HepG2 (cell line): ENCODE results near the gene LPCAT4. TPM values are rescaled to one million over a fixed set of nuclear protein-coding genes. Genes with fewer than 3 reads are reported as not detected.

ENCODE experiments used
- CCDC6 ChIP-seq: sonication (generic); formaldehyde crosslinking; IDR thresholded peaks from 2 replicates; pipeline ENCODE4 v1.8.1; 2022; ENCODE audit warnings: mild to moderate bottlenecking, missing genetic modification reagents, moderate library complexity
- ETV6 ChIP-seq: sonication (generic); formaldehyde crosslinking; conservative IDR thresholded peaks from 2 replicates; pipeline ENCODE4 v1.4.0; 2020; ENCODE audit warnings: missing genetic modification reagents
- HNF1B ChIP-seq: sonication (generic); formaldehyde crosslinking; IDR thresholded peaks from 2 replicates; pipeline ENCODE4 v1.5.1; 2020; ENCODE audit warnings: mild to moderate bottlenecking, moderate library complexity, missing genetic modification reagents
- JUNB ChIP-seq: sonication (generic); formaldehyde crosslinking; IDR thresholded peaks from 2 replicates; pipeline ENCODE4 v1.8.0; 2022; ENCODE audit warnings: missing genetic modification reagents, mild to moderate bottlenecking, borderline replicate concordance
- KAT8 ChIP-seq: IDR thresholded peaks from 2 replicates; pipeline ENCODE4 v1.6.1; 2016; ENCODE audit warnings: missing genetic modification reagents, missing compliant biosample characterization
- LCORL ChIP-seq, 2 experiments: fragments of 450-650 bp in 1 of 2; sonication (generic) in 1 of 2; formaldehyde crosslinking in 1 of 2; IDR thresholded peaks; 2 replicates each; pipeline versions ENCODE4 v1.5.0 to v1.6.1; 2017 to 2020; ENCODE audit warnings: antibody characterized with exemption in 1 of 2, missing genetic modification reagents in 1 of 2
- MYPOP ChIP-seq: sonication (generic); formaldehyde crosslinking; IDR thresholded peaks from 2 replicates; pipeline ENCODE4 v1.8.1; 2023; ENCODE audit warnings: mild to moderate bottlenecking, moderate library complexity, missing genetic modification reagents
- ZHX2 ChIP-seq, 2 experiments: sonication (generic) in 1 of 2; formaldehyde crosslinking in 1 of 2; IDR thresholded peaks; 2 replicates each; pipeline versions ENCODE4 v1.6.1 to v1.9.0; 2014 to 2022; ENCODE audit warnings: antibody characterized with exemption in 1 of 2, borderline replicate concordance in 1 of 2, inconsistent platforms in 1 of 2, low read depth in 1 of 2, missing genetic modification reagents in 1 of 2
- ZNF18 ChIP-seq: sonication (generic); formaldehyde crosslinking; IDR thresholded peaks from 2 replicates; pipeline ENCODE4 v1.8.0; 2022; ENCODE audit warnings: mild to moderate bottlenecking, missing genetic modification reagents; ENCODE audit not compliant: insufficient replicate concordance
- ZNF333 ChIP-seq: sonication (generic); formaldehyde crosslinking; IDR thresholded peaks from 2 replicates; pipeline ENCODE4 v1.4.0; 2020; ENCODE audit warnings: mild to moderate bottlenecking, missing genetic modification reagents, borderline replicate concordance
- ZNF33A ChIP-seq: sonication (generic); formaldehyde crosslinking; IDR thresholded peaks from 2 replicates; pipeline ENCODE4 v1.5.1; 2020; ENCODE audit warnings: missing genetic modification reagents, mild to moderate bottlenecking, moderate library complexity, borderline replicate concordance
- ZNF34 ChIP-seq: sonication (generic); formaldehyde crosslinking; IDR thresholded peaks from 2 replicates; pipeline ENCODE4 v1.4.0; 2020; ENCODE audit warnings: mild to moderate bottlenecking, missing genetic modification reagents, borderline replicate concordance
- ZNF431 ChIP-seq: sonication (generic); formaldehyde crosslinking; IDR thresholded peaks from 2 replicates; pipeline ENCODE4 v1.9.0; 2022; ENCODE audit warnings: missing genetic modification reagents, low read depth, mild to moderate bottlenecking, borderline replicate concordance
- ZNF670 ChIP-seq: sonication (generic); formaldehyde crosslinking; IDR thresholded peaks from 2 replicates; pipeline ENCODE4 v1.8.0; 2022; ENCODE audit warnings: mild to moderate bottlenecking, missing genetic modification reagents, borderline replicate concordance
- ZNF781 ChIP-seq: sonication (generic); formaldehyde crosslinking; IDR thresholded peaks from 2 replicates; pipeline ENCODE4 v1.5.1; 2020; ENCODE audit warnings: borderline replicate concordance, mild to moderate bottlenecking, missing genetic modification reagents; ENCODE audit errors: not compliant biosample characterization
- polyA plus RNA-seq, 8 experiments: library from polyadenylated mRNA; depleted of rRNA in 3 of 8; stranded (reverse) in 7 of 8; unstranded in 1 of 8; fragments of >200 nt; fragmentation: Illumina TruSeq in 4 of 8; extraction: Trizol in 4 of 8; gene quantifications; 2 replicates each; pipeline versions ENCODE4 v1.2.1 to v1.2.3, GENCODE V29; 2011 to 2016; ENCODE audit warnings: low read depth in 4 of 8, missing spikeins in 1 of 8, mixed read lengths in 1 of 8; ENCODE audit not compliant: insufficient read depth in 1 of 8
- total RNA-seq, 5 experiments: library from RNA; depleted of rRNA; stranded (reverse); fragments of >200 nt; fragmentation: Illumina TruSeq; extraction: Trizol; gene quantifications; 2 replicates each; pipeline ENCODE4 v1.2.3, GENCODE V29; 2016; ENCODE audit warnings: low read depth in 1 of 5

LPCAT4 gene
- total and polyA plus RNA-seq, 2 of the 13 experiments (the other 11 are each of a cell fraction or from before 2014, with no cell fraction given) = 8.1 to 57.1 TPM

- 0 out of 2 replicates have a peak, but pooled peaks have one; percentile 18 for TF ChIP-seq ZHX2 (IDR thresholded peaks at IDR 0.05; ENCODE audit: low read depth)
- no peak for TF ChIP-seq ZHX2 (CRISPR knock-in tag; IDR thresholded peaks at IDR 0.05; ENCODE audit: borderline replicate concordance)
- TF ChIP-seq CCDC6 (CRISPR knock-in tag) = 0 out of 2 replicates have a peak, but pooled peaks have one; percentile 53
- no peak for TF ChIP-seq ZNF18 (CRISPR knock-in tag)
- TF ChIP-seq MYPOP (CRISPR knock-in tag) = peak; percentile 87; the same call in 1 of the 2 replicates
- TF ChIP-seq LCORL (IDR thresholded peaks at IDR 0.05) = no peak
- no peak; the same call in none of the 2 replicates for TF ChIP-seq LCORL (CRISPR knock-in tag; IDR thresholded peaks at IDR 0.05)
- TF ChIP-seq ZNF333 (CRISPR knock-in tag) = peak; percentile 74; the same call in 1 of the 2 replicates
- TF ChIP-seq ZNF670 (CRISPR knock-in tag) = peak; percentile 41; the same call in 1 of the 2 replicates
- TF ChIP-seq ZNF34 (CRISPR knock-in tag) = 0 out of 2 replicates have a peak, but pooled peaks have one; percentile 35
- TF ChIP-seq KAT8 (CRISPR knock-in tag) = peak; percentile 49; the same call in 1 of the 2 replicates
- no peak for TF ChIP-seq ZNF431 (CRISPR knock-in tag)
- TF ChIP-seq JUNB (CRISPR knock-in tag) = no peak
- TF ChIP-seq HNF1B (CRISPR knock-in tag) = peak; percentile 76; the same call in 1 of the 2 replicates
- TF ChIP-seq ZNF33A (CRISPR knock-in tag) = no peak
- 0 out of 2 replicates have a peak, but pooled peaks have one; percentile 27 for TF ChIP-seq ETV6 (CRISPR knock-in tag)
- peak; percentile 78 for TF ChIP-seq ZNF781 (CRISPR knock-in tag)
Observed at GRCh38 chr15:34367101-34368081, at the start of gene LPCAT4 (continued).
